CD4-positive, alpha-beta T cell (primary cell): ENCODE results near the gene GPR137. TPM values are rescaled to one million over a fixed set of nuclear protein-coding genes. Genes with fewer than 3 reads are reported as not detected.

Source experiments
- ATAC-seq: fragments of 200-7000 bp; cut with Tn5 transposase; one replicate; pipeline ENCODE4 v1.10.0; 2022; ENCODE audit warnings: mild to moderate bottlenecking; ENCODE audit not compliant: poor library complexity
- CTCF ChIA-PET: fragments of 350-600 bp; sonication (Branson Sonifier 250); formaldehyde crosslinking; loops from one replicate; lab custom pipeline; 2021; ENCODE audit warnings: antibody characterized with exemption, inconsistent platforms; lab: Charles Lee
- POLR2A ChIA-PET: fragments of 350-600 bp; sonication (Branson Sonifier 250); formaldehyde crosslinking; loops from one replicate; lab custom pipeline; 2021; ENCODE audit warnings: antibody characterized with exemption, inconsistent platforms; lab: Charles Lee
- DNase-seq, 14 experiments: peaks; one replicate each; pipeline ENCODE4 v3.0.0-alpha.2; 2013 to 2020; ENCODE audit warnings: mixed read lengths in 2 of 14
- H3K27ac ChIP-seq, 2 donors: one replicate each; pipeline versions ENCODE4 v1.5.1 to v1.7.0; 2013; ENCODE audit warnings: low read length in 2 of 2, low read depth in 1 of 2, mild to moderate bottlenecking in 1 of 2
- H3K27me3 ChIP-seq, 2 experiments: 1 replicate in 1 of 2; 2 replicates in 1 of 2; pipeline versions ENCODE4 v1.6.1 to v1.7.0; 2013; ENCODE audit warnings: low read length in 2 of 2, control low read depth in 1 of 2, mild to moderate bottlenecking in 1 of 2, moderate library complexity in 1 of 2; ENCODE audit not compliant: insufficient read depth in 2 of 2, control insufficient read depth in 1 of 2
- H3K36me3 ChIP-seq: one replicate; pipeline ENCODE4 v1.6.1; 2013; ENCODE audit warnings: low read length, control low read depth; ENCODE audit not compliant: insufficient read depth
- H3K4me1 ChIP-seq: one replicate; pipeline ENCODE4 v1.6.1; 2013; ENCODE audit warnings: low read length, control low read depth; ENCODE audit not compliant: insufficient read depth
- H3K4me3 ChIP-seq: one replicate; pipeline ENCODE4 v1.5.1; 2013; ENCODE audit warnings: mild to moderate bottlenecking, low read length, moderate library complexity
- H3K9me3 ChIP-seq, 2 experiments: 1 replicate in 1 of 2; 2 replicates in 1 of 2; pipeline versions ENCODE4 v1.6.1 to v1.7.0; 2013; ENCODE audit warnings: low read length in 2 of 2, mild to moderate bottlenecking in 2 of 2, control low read depth in 1 of 2, moderate library complexity in 1 of 2; ENCODE audit not compliant: control insufficient read depth in 1 of 2, insufficient read depth in 1 of 2
- H3K27ac Mint-ChIP-seq: one replicate; pipeline ENCODE4 v1.8.0; 2020; ENCODE audit warnings: mixed read lengths
- H3K27me3 Mint-ChIP-seq: one replicate; pipeline ENCODE4 v1.8.0; 2021; ENCODE audit warnings: mixed read lengths
- H3K36me3 Mint-ChIP-seq: one replicate; pipeline ENCODE4 v1.8.0; 2021; ENCODE audit warnings: low read depth, mixed read lengths
- H3K4me1 Mint-ChIP-seq: one replicate; pipeline ENCODE4 v1.8.0; 2021; ENCODE audit warnings: low read depth, mixed read lengths
- H3K4me3 Mint-ChIP-seq: one replicate; pipeline ENCODE4 v1.8.0; 2020; ENCODE audit warnings: mild to moderate bottlenecking, mixed read lengths
- H3K9me3 Mint-ChIP-seq: one replicate; pipeline ENCODE4 v1.8.0; 2020; ENCODE audit warnings: mixed read lengths
- CTCF ChIP-seq: fragments of 200-600 bp; IDR thresholded peaks from one replicate; pipeline ENCODE4 v1.8.0; 2022; ENCODE audit warnings: antibody characterized with exemption, mild to moderate bottlenecking
- intact Hi-C, 2 experiments: fragments of 100-400 bp; cut with DNase I in 1 of 2; cut with micrococcal nuclease in 1 of 2; formaldehyde crosslinking; loops; one replicate each; pipeline versions ENCODE4 v1.15.1 to v1.9.0; 2023 to 2025; cut with DNase I, micrococcal nuclease
- total RNA-seq, 174 experiments: library from RNA in 2 of 174; stranded (reverse) in 2 of 174; gene quantifications; one replicate each; pipeline ENCODE4 v1.2.3 and lab custom pipeline; 2021 to 2026

Gene GPR137
- total RNA-seq, 2 experiments from 2014 or later: 13.8 to 16.6 TPM

GRCh38 chr11:64266339-64266738, 19.3 kb upstream of the GPR137 start:
- H3K36me3 ChIP-seq: peaks cover 8% of the 10 kb centered on the region

GRCh38 chr11:64267207-64267945, 18.3 kb upstream of the GPR137 start:
- ChIA-PET CTCF (interaction anchor here (0.6 to 3.4 kb wide), 5 partner anchors 15 to 814 kb away, joined by 3 to 19 read pairs (median 5); partner anchors contain the start of gene STIP1), POLR2A (interaction anchor here (0.8 to 6.6 kb wide), 6 partner anchors 18 to 61 kb away, joined by 5 to 108 read pairs (median 60); partner anchors contain the start of genes FERMT3, FKBP2, GPR137 and NUDT22)
- Mint-ChIP-seq H3K27ac (peak overlapping the region; percentile 99), H3K4me1 (peaks cover 32% of the 10 kb centered on the region), H3K27me3 (peaks cover 5% of the 10 kb centered on the region), H3K36me3 (peaks cover 20% of the 10 kb centered on the region), H3K9me3 (no peaks in the 10 kb centered on the region), H3K4me3 (peak overlapping the region; percentile 94)
- peak in 1 of 14 experiments; percentile 36 for DNase-seq
- H3K27me3 ChIP-seq: no peaks in the 10 kb centered on the region
- H3K4me3 ChIP-seq: no peak overlapping the region
- H3K4me1 ChIP-seq: peaks cover 40% of the 10 kb centered on the region
- no peak for TF ChIP-seq CTCF
- no peak overlapping the region for H3K27ac ChIP-seq
- no peaks in the 10 kb centered on the region for H3K9me3 ChIP-seq
- intact Hi-C loops: no loop called here
- peaks cover 7% of the 10 kb centered on the region for H3K36me3 ChIP-seq
- ATAC-seq: no peak

More at GRCh38 chr11:64266339-64266738, 19.3 kb upstream of the GPR137 start:
- Mint-ChIP-seq H3K27ac (no peak overlapping the region), H3K36me3 (peaks cover 15% of the 10 kb centered on the region), H3K4me1 (peaks cover 25% of the 10 kb centered on the region), H3K9me3 (no peaks in the 10 kb centered on the region), H3K27me3 (peaks cover 5% of the 10 kb centered on the region), H3K4me3 (no peak overlapping the region)
- H3K27ac ChIP-seq: no peak overlapping the region
- intact Hi-C loops: no loop called here
- H3K4me1 ChIP-seq: peaks cover 30% of the 10 kb centered on the region
- DNase-seq (no peak), ATAC-seq (no peak)
- CTCF ChIA-PET: no interaction called here
- POLR2A ChIA-PET: interaction anchor here (6.6 kb wide), 1 partner anchor 60 kb away, joined by 108 read pairs; the partner anchor contains the start of gene FERMT3
- H3K9me3 ChIP-seq: no peaks in the 10 kb centered on the region
- no peak for TF ChIP-seq CTCF
- no peak overlapping the region for H3K4me3 ChIP-seq
- no peaks in the 10 kb centered on the region for H3K27me3 ChIP-seq

GRCh38 chr11:64268025-64268892, 17.4 kb upstream of the GPR137 start:
- Histone ChIP-seq H3K27ac (peak overlapping the region; percentile 92 to 99), H3K27me3 (no peaks in the 10 kb centered on the region), H3K36me3 (no peaks in the 10 kb centered on the region), H3K4me3 (peak overlapping the region; percentile 97), H3K9me3 (no peaks in the 10 kb centered on the region), H3K4me1 (peaks cover 43% of the 10 kb centered on the region)
- DNase-seq: peak in 1 of 14 experiments; percentile 37
- Mint-ChIP-seq H3K9me3 (no peaks in the 10 kb centered on the region), H3K36me3 (peaks cover 20% of the 10 kb centered on the region), H3K27ac (peak overlapping the region; percentile 99), H3K4me3 (peak overlapping the region; percentile 94), H3K27me3 (peaks cover 5% of the 10 kb centered on the region), H3K4me1 (peaks cover 32% of the 10 kb centered on the region)
- POLR2A ChIA-PET: interaction anchor here (0.8 to 6.6 kb wide), 14 partner anchors 15 to 83 kb away, joined by 3 to 125 read pairs (median 20); partner anchors contain the start of genes BAD, DNAJC4, ESRRA and FERMT3
- CTCF ChIA-PET: interaction anchor here (1.4 to 3.4 kb wide), 6 partner anchors 16 to 82 kb away, joined by 4 to 19 read pairs (median 6); partner anchors contain the start of genes PPP1R14B, PRDX5, STIP1 and TRMT112
- TF ChIP-seq CTCF: no peak
- intact Hi-C loops: no loop called here
- no peak for ATAC-seq
